Ammon's horn (tissue), 1 donor: ENCODE measurements around the gene ARFIP1.

Experiments used
- DNase-seq: peaks from one replicate; pipeline ENCODE4 v3.0.0-alpha.2; 2016; ENCODE audit warnings: low spot score

Gene ARFIP1

DNA sequence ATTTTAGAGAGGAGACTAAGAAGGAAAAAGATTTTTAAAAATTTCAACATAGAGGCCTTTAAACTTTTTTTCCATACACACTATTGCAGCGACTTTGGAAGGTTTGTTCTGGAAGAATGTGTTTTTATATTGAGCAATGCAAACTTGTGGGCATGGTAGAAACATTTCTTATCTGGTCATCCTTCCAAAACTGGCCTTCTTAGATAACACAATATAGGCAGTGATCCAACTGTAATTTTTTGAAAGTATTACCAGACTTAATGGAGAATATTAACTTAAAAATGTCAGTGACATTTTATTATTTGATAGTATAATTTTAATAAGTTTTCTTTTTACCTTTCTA lies 182.0 kb downstream of the ARFIP1 start:
- no peak for DNase-seq
